ENCODE results near the gene CD81.

- TF ChIP-seq POLR2A (IDR thresholded peaks at IDR 0.05) (no peak), CTCF (IDR thresholded peaks at IDR 0.05) (no peak), EP300 (IDR thresholded peaks at IDR 0.05) (no peak), POLR2AphosphoS5 (IDR thresholded peaks at IDR 0.05) (no peak)
These were observed 29.8 kb downstream of the CD81 start for GRCh38 chr11:2406878-2407410.

All from suprapubic skin (tissue), 4 donors.